Activated CD4-positive, alpha-beta T cell treated with anti-CD3 and anti-CD28 coated beads, Interleukin-2, Interleukin-4, amounts not matched to agents 100 ng/mL and 50 ng/mL, durations not matched to agents 16 hours and 8 hours (primary cell): Measurements from ENCODE around the gene OPCML.

Source experiments
- DNase-seq: peaks from one replicate; pipeline ENCODE4 v3.0.0-alpha.2; 2020; ENCODE audit warnings: low spot score

The OPCML gene

GRCh38 chr11:132728026-132728425, 804.3 kb downstream of the OPCML start:
- no peak for DNase-seq

GRCh38 chr11:132721526-132721925, 810.8 kb downstream of the OPCML start:
- DNase-seq: no peak

GRCh38 chr11:132719684-132720083, 812.6 kb downstream of the OPCML start:
- no peak for DNase-seq

- DNase-seq: peak; percentile 35
Observed at GRCh38 chr11:132718711-132719671, 813.3 kb downstream of the OPCML start.

GRCh38 chr11:132717824-132718223, 814.5 kb downstream of the OPCML start:
- no peak for DNase-seq

GRCh38 chr11:132716037-132716436, 816.3 kb downstream of the OPCML start:
- DNase-seq: no peak

- DNase-seq: no peak
Observed at GRCh38 chr11:132714859-132715440, 817.4 kb downstream of the OPCML start.

GRCh38 chr11:132712466-132712865, 819.8 kb downstream of the OPCML start:
- DNase-seq: no peak

- DNase-seq: no peak
Observed at GRCh38 chr11:132704781-132705375, 827.4 kb downstream of the OPCML start.

- no peak for DNase-seq
Observed at GRCh38 chr11:132692891-132693290, 839.4 kb downstream of the OPCML start.

- no peak for DNase-seq
Observed at GRCh38 chr11:132691848-132692550, 840.3 kb downstream of the OPCML start.

- DNase-seq: no peak
Observed at GRCh38 chr11:132686886-132687285, 845.4 kb downstream of the OPCML start.

- no peak for DNase-seq
Observed at GRCh38 chr11:132685174-132685611, 847.1 kb downstream of the OPCML start.

GRCh38 chr11:132683602-132684001, 848.7 kb downstream of the OPCML start:
- DNase-seq: no peak

GRCh38 chr11:132681971-132682370, 850.3 kb downstream of the OPCML start:
- DNase-seq: no peak

- no peak for DNase-seq
Observed at GRCh38 chr11:132680584-132680983, 851.7 kb downstream of the OPCML start.

GRCh38 chr11:132674151-132674550, 858.1 kb downstream of the OPCML start:
- DNase-seq: no peak

- no peak for DNase-seq
Observed at GRCh38 chr11:132671851-132672370, 860.4 kb downstream of the OPCML start.

- DNase-seq: no peak
Observed at GRCh38 chr11:132670921-132671675, 861.2 kb downstream of the OPCML start.

- DNase-seq: no peak
Observed at GRCh38 chr11:132669949-132670348, 862.4 kb downstream of the OPCML start.

- no peak for DNase-seq
Observed at GRCh38 chr11:132665205-132665604, 867.1 kb downstream of the OPCML start.
